CD4-positive, alpha-beta T cell (primary cell): Measurements from ENCODE around the gene CFAP99. TPM values are rescaled to one million over a fixed set of nuclear protein-coding genes. Genes with fewer than 3 reads are reported as not detected.

ENCODE experiments used
- ATAC-seq: fragments of 200-7000 bp; cut with Tn5 transposase; one replicate; pipeline ENCODE4 v1.10.0; 2022; ENCODE audit warnings: mild to moderate bottlenecking; ENCODE audit not compliant: poor library complexity
- CTCF ChIA-PET: fragments of 350-600 bp; sonication (Branson Sonifier 250); formaldehyde crosslinking; loops from one replicate; lab custom pipeline; 2021; ENCODE audit warnings: antibody characterized with exemption, inconsistent platforms; lab: Charles Lee
- POLR2A ChIA-PET: fragments of 350-600 bp; sonication (Branson Sonifier 250); formaldehyde crosslinking; loops from one replicate; lab custom pipeline; 2021; ENCODE audit warnings: antibody characterized with exemption, inconsistent platforms; lab: Charles Lee
- DNase-seq, 14 experiments: peaks; one replicate each; pipeline ENCODE4 v3.0.0-alpha.2; 2013 to 2020; ENCODE audit warnings: mixed read lengths in 2 of 14
- H3K27ac ChIP-seq, 2 donors: one replicate each; pipeline versions ENCODE4 v1.5.1 to v1.7.0; 2013; ENCODE audit warnings: low read length in 2 of 2, low read depth in 1 of 2, mild to moderate bottlenecking in 1 of 2
- H3K27me3 ChIP-seq, 2 experiments: 1 replicate in 1 of 2; 2 replicates in 1 of 2; pipeline versions ENCODE4 v1.6.1 to v1.7.0; 2013; ENCODE audit warnings: low read length in 2 of 2, control low read depth in 1 of 2, mild to moderate bottlenecking in 1 of 2, moderate library complexity in 1 of 2; ENCODE audit not compliant: insufficient read depth in 2 of 2, control insufficient read depth in 1 of 2
- H3K36me3 ChIP-seq: one replicate; pipeline ENCODE4 v1.6.1; 2013; ENCODE audit warnings: low read length, control low read depth; ENCODE audit not compliant: insufficient read depth
- H3K4me1 ChIP-seq: one replicate; pipeline ENCODE4 v1.6.1; 2013; ENCODE audit warnings: low read length, control low read depth; ENCODE audit not compliant: insufficient read depth
- H3K4me3 ChIP-seq: one replicate; pipeline ENCODE4 v1.5.1; 2013; ENCODE audit warnings: mild to moderate bottlenecking, low read length, moderate library complexity
- H3K9me3 ChIP-seq, 2 experiments: 1 replicate in 1 of 2; 2 replicates in 1 of 2; pipeline versions ENCODE4 v1.6.1 to v1.7.0; 2013; ENCODE audit warnings: low read length in 2 of 2, mild to moderate bottlenecking in 2 of 2, control low read depth in 1 of 2, moderate library complexity in 1 of 2; ENCODE audit not compliant: control insufficient read depth in 1 of 2, insufficient read depth in 1 of 2
- H3K27ac Mint-ChIP-seq: one replicate; pipeline ENCODE4 v1.8.0; 2020; ENCODE audit warnings: mixed read lengths
- H3K27me3 Mint-ChIP-seq: one replicate; pipeline ENCODE4 v1.8.0; 2021; ENCODE audit warnings: mixed read lengths
- H3K36me3 Mint-ChIP-seq: one replicate; pipeline ENCODE4 v1.8.0; 2021; ENCODE audit warnings: low read depth, mixed read lengths
- H3K4me1 Mint-ChIP-seq: one replicate; pipeline ENCODE4 v1.8.0; 2021; ENCODE audit warnings: low read depth, mixed read lengths
- H3K4me3 Mint-ChIP-seq: one replicate; pipeline ENCODE4 v1.8.0; 2020; ENCODE audit warnings: mild to moderate bottlenecking, mixed read lengths
- H3K9me3 Mint-ChIP-seq: one replicate; pipeline ENCODE4 v1.8.0; 2020; ENCODE audit warnings: mixed read lengths
- CTCF ChIP-seq: fragments of 200-600 bp; IDR thresholded peaks from one replicate; pipeline ENCODE4 v1.8.0; 2022; ENCODE audit warnings: antibody characterized with exemption, mild to moderate bottlenecking
- intact Hi-C, 2 experiments: fragments of 100-400 bp; cut with DNase I in 1 of 2; cut with micrococcal nuclease in 1 of 2; formaldehyde crosslinking; loops; one replicate each; pipeline versions ENCODE4 v1.15.1 to v1.9.0; 2023 to 2025; cut with DNase I, micrococcal nuclease
- total RNA-seq, 174 experiments: library from RNA in 2 of 174; stranded (reverse) in 2 of 174; gene quantifications; one replicate each; pipeline ENCODE4 v1.2.3 and lab custom pipeline; 2021 to 2026

The CFAP99 gene
- total RNA-seq, 2 experiments from 2014 or later = 0.17 TPM; not detected in 1

DNA sequence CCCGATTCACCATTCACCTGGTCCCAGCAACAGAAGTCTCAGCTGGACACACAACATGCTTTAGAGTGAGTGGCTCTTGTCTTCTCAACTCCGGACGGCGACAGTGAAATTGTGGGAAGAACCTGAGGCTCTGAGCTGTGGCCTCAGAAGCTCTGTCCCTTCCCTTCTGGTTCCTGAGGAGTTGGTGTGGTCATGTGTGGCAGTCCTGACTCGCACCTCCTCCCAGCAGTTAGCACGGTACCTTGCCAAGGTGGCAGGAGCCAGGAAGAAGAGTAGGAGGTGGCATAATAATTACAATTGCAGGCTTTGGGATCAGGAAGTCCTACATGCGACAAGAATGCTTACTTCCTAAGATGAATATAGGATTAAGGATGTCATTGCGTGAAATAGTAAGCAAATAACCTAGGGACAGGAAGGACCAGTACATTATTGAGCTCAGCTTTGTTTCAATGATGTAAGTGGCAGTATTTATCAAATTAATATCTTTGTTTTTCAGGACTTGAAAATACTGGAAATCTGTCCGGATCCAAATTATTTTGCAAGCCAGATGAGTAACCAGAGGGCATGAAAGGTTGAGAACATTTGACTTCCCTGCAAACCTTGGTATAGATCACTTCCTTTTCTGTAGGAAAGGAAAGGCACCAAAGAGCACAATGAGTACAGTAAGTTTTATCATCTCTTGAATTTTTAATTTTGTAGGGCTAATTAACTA lies 71.2 kb downstream of the CFAP99 start:
- CTCF ChIA-PET = no interaction called here
- H3K36me3 ChIP-seq = peaks cover 62% of the 10 kb centered on the region
- Mint-ChIP-seq H3K4me1 (peaks cover 52% of the 10 kb centered on the region), H3K4me3 (no peak overlapping the region), H3K27ac (peak overlapping the region; percentile 14), H3K36me3 (peaks cover 57% of the 10 kb centered on the region), H3K9me3 (no peaks in the 10 kb centered on the region), H3K27me3 (no peaks in the 10 kb centered on the region)
- peaks cover 48% of the 10 kb centered on the region for H3K4me1 ChIP-seq
- no peak for DNase-seq
- TF ChIP-seq CTCF = no peak
- H3K27ac ChIP-seq = no peak overlapping the region
- ATAC-seq = no peak
- H3K27me3 ChIP-seq = no peaks in the 10 kb centered on the region
- POLR2A ChIA-PET = no interaction called here
- intact Hi-C loops = no loop called here
- H3K9me3 ChIP-seq = no peaks in the 10 kb centered on the region
- no peak overlapping the region for H3K4me3 ChIP-seq

DNA sequence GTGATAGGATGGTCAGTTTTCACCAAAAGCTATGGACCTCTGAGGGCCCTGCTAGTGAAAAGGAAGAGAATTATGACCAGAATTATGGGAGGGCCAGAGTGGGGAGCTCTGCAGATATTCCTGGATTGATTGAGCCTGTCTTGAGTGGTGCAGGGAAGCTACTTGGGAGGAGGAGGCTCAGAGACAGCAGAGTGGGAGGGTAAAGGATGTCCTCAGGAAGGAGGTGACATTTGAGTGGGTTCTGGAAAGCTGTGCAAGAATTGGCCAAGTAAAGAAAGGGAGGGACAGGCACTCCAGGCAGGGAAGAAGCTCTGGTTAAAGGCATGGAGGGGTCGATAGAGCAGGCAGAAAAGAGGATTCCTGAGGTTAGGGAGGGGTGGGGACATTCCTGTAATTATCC lies 74.2 kb downstream of the CFAP99 start:
- no peak overlapping the region for H3K4me3 Mint-ChIP-seq
- peaks cover 81% of the 10 kb centered on the region for H3K36me3 Mint-ChIP-seq
- H3K4me1 Mint-ChIP-seq = peaks cover 28% of the 10 kb centered on the region
- H3K4me3 ChIP-seq = no peak overlapping the region
- no peak overlapping the region for H3K27ac ChIP-seq
- POLR2A ChIA-PET = interaction anchor here (1.5 kb wide), 1 partner anchor 24 kb away, joined by 6 read pairs; the partner anchor contains the start of gene RNF4
- H3K27me3 Mint-ChIP-seq = no peaks in the 10 kb centered on the region
- no peak for TF ChIP-seq CTCF
- H3K36me3 ChIP-seq = peaks cover 82% of the 10 kb centered on the region
- H3K4me1 ChIP-seq = peaks cover 19% of the 10 kb centered on the region
- CTCF ChIA-PET = no interaction called here
- H3K9me3 ChIP-seq = no peaks in the 10 kb centered on the region
- no peaks in the 10 kb centered on the region for H3K27me3 ChIP-seq
- DNase-seq = no peak
- intact Hi-C loops = no loop called here
- ATAC-seq = no peak
- no peaks in the 10 kb centered on the region for H3K9me3 Mint-ChIP-seq
- peak overlapping the region; percentile 79 for H3K27ac Mint-ChIP-seq

DNA sequence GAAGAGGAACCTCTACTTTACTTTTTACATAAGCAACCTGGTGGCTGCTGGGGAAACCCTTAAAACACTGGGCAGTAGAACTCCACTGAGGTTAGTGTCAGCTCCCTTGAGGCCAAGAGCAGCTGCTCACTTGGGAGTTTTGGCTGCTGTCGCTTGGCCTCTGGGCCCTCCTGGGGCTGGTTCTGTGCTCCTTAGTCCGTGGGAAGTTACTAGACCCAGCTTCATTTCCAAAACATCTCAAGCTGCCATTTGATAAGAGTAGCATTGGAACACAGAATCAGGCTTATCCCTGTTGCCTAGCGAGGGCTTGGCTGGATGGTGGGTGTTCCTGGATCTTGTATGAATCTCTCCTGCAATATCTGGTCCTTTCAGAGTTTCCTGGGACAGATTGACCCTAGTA lies 76.2 kb downstream of the CFAP99 start:
- Histone ChIP-seq H3K27me3 (no peaks in the 10 kb centered on the region), H3K9me3 (no peaks in the 10 kb centered on the region), H3K4me1 (peaks cover 4% of the 10 kb centered on the region), H3K4me3 (no peak overlapping the region), H3K27ac (no peak overlapping the region), H3K36me3 (peaks cover 84% of the 10 kb centered on the region)
- no peak for ATAC-seq
- intact Hi-C loops = no loop called here
- H3K36me3 Mint-ChIP-seq = peaks cover 88% of the 10 kb centered on the region
- H3K4me1 Mint-ChIP-seq = peaks cover 23% of the 10 kb centered on the region
- no peak for DNase-seq
- no peak for TF ChIP-seq CTCF
- CTCF ChIA-PET = no interaction called here
- H3K27me3 Mint-ChIP-seq = no peaks in the 10 kb centered on the region
- POLR2A ChIA-PET = interaction anchor here (1.2 kb wide), 1 partner anchor 25 kb away, joined by 3 read pairs; no protein-coding TSS in a partner anchor
- H3K27ac Mint-ChIP-seq = no peak overlapping the region
- H3K4me3 Mint-ChIP-seq = no peak overlapping the region
- no peaks in the 10 kb centered on the region for H3K9me3 Mint-ChIP-seq
